A549 (cell line): ENCODE data around the gene IRF9. TPM values are rescaled to one million over a fixed set of nuclear protein-coding genes. Genes with fewer than 3 reads are reported as not detected.

Experiments used
- ATAC-seq, 2 experiments: fragments of 200-7000 bp in 1 of 2; fragments of >200 bp in 1 of 2; cut with Nextera tagmentation in 1 of 2; cut with Tn5 transposase in 1 of 2; 3 replicates each; pipeline versions ENCODE4 v1.8.0 to v1.9.1; 2018 to 2020; ENCODE audit warnings: mild to moderate bottlenecking in 1 of 2, moderate library complexity in 1 of 2
- CTCF ChIA-PET: fragments of 300-600 bp; sonication (Branson Sonifier 250); formaldehyde crosslinking; extraction: SDS; loops from one replicate; lab custom pipeline; 2021; ENCODE audit warnings: antibody characterized with exemption, inconsistent platforms; lab: Yijun Ruan, JAX
- POLR2A ChIA-PET: fragments of 350-600 bp; formaldehyde crosslinking; extraction: SDS; loops from one replicate; lab custom pipeline; 2021; ENCODE audit warnings: antibody characterized with exemption, inconsistent platforms; lab: Yijun Ruan, JAX
- DNase-seq, 2 experiments: peaks; one replicate each; pipeline versions ENCODE4 v3.0.0 to v3.0.0-alpha.2; 2011 to 2016; ENCODE audit warnings: low read depth in 1 of 2, low spot score in 1 of 2
- FAIRE-seq: peaks from 2 replicates; lab custom pipeline; 2011; peaks lifted over from hg19 to GRCh38; lab: Jason Lieb, UNC
- H3K27ac ChIP-seq, 2 experiments: fragments of >200 bp; sonication (Bioruptor Twin); formaldehyde crosslinking; 3 replicates each; pipeline ENCODE4 v1.5.1; 2016 to 2017
- H3K4me1 ChIP-seq: fragments of >200 bp; sonication (Bioruptor Twin); formaldehyde crosslinking; 3 replicates; pipeline ENCODE4 v1.6.1; 2016
- H3K4me2 ChIP-seq: fragments of >200 bp; sonication (Bioruptor Twin); formaldehyde crosslinking; 3 replicates; pipeline ENCODE4 v1.6.1; 2016
- H3K4me3 ChIP-seq: fragments of >200 bp; sonication (Bioruptor Twin); formaldehyde crosslinking; 3 replicates; pipeline ENCODE4 v1.5.1; 2016
- H3K9me3 ChIP-seq: fragments of >200 bp; sonication (Bioruptor Twin); formaldehyde crosslinking; 3 replicates; pipeline ENCODE4 v1.6.1; 2016
- ATOH8 ChIP-seq: fragments of 250-450 bp; sonication (Bioruptor Pico); IDR thresholded peaks from 2 replicates; pipeline ENCODE4 v1.5.0; 2020; ENCODE audit warnings: low read depth, mild to moderate bottlenecking, moderate library complexity
- BHLHE40 ChIP-seq: IDR thresholded peaks from 2 replicates; pipeline ENCODE4 v1.6.1; 2012; ENCODE audit warnings: low read depth, low read length, inconsistent platforms
- CHD2 ChIP-seq: fragments of 150-350 bp; IDR thresholded peaks from 2 replicates; pipeline ENCODE4 v1.6.1; 2014; ENCODE audit warnings: low read length; ENCODE audit not compliant: partially characterized antibody
- CHD4 ChIP-seq: fragments of 200-600 bp; sonication (generic); IDR thresholded peaks from 2 replicates; pipeline ENCODE4 v1.6.1; 2016; ENCODE audit warnings: antibody characterized with exemption, mild to moderate bottlenecking, borderline replicate concordance
- FOSL2 ChIP-seq, 2 experiments: fragments of 450-650 bp in 1 of 2; fragments of >200 bp in 1 of 2; sonication (Bioruptor Twin) in 1 of 2; formaldehyde crosslinking; IDR thresholded peaks; 2 replicates each; pipeline versions ENCODE4 v1.5.0 to v1.6.1; 2016 to 2020; ENCODE audit warnings: mild to moderate bottlenecking in 1 of 2, moderate library complexity in 1 of 2
- HES2 ChIP-seq: fragments of >200 bp; sonication (Bioruptor Twin); formaldehyde crosslinking; IDR thresholded peaks from 2 replicates; pipeline ENCODE4 v1.6.1; 2016
- HEYL ChIP-seq: fragments of 250-450 bp; sonication (Bioruptor Pico); IDR thresholded peaks from 2 replicates; pipeline ENCODE4 v1.8.0; 2021; ENCODE audit warnings: mild to moderate bottlenecking, moderate library complexity
- JUN ChIP-seq, 2 experiments: fragments of >200 bp; sonication (Bioruptor Twin); formaldehyde crosslinking; IDR thresholded peaks; 2 replicates in 1 of 2; 3 replicates in 1 of 2; pipeline ENCODE4 v1.6.1; 2016 to 2017
- MAZ ChIP-seq: fragments of 150-350 bp; IDR thresholded peaks from 2 replicates; pipeline ENCODE4 v1.6.1; 2014; ENCODE audit warnings: antibody characterized with exemption, low read depth, low read length, borderline replicate concordance
- POLR2AphosphoS2 ChIP-seq: conservative IDR thresholded peaks from 2 replicates; pipeline ENCODE4 v1.6.1; 2012; ENCODE audit warnings: low read length, improper control_type of control experiment, inconsistent platforms
- RARB ChIP-seq: fragments of 250-450 bp; sonication (Bioruptor Pico); IDR thresholded peaks from 2 replicates; pipeline ENCODE4 v1.8.0; 2021; ENCODE audit warnings: mild to moderate bottlenecking, moderate library complexity
- RCOR1 ChIP-seq: fragments of 150-350 bp; IDR thresholded peaks from 2 replicates; pipeline ENCODE4 v1.6.1; 2014; ENCODE audit warnings: antibody characterized with exemption, low read length, low read depth
- ZC3H11A ChIP-seq: fragments of 450-650 bp; IDR thresholded peaks from 2 replicates; pipeline ENCODE4 v1.6.1; 2014; ENCODE audit warnings: antibody characterized with exemption, mild to moderate bottlenecking
- ZNF302 ChIP-seq: fragments of 250-450 bp; sonication (Bioruptor Pico); IDR thresholded peaks from 2 replicates; pipeline ENCODE4 v1.9.0; 2021; ENCODE audit warnings: inconsistent platforms, mild to moderate bottlenecking, moderate library complexity
- WGBS: methylation state at CpG from one replicate; pipeline ENCODE4 v1.1.6; 2017; ENCODE audit errors: missing lambda C conversion rate; 5-methylcytosine and 5-hydroxymethylcytosine counted together
- polyA plus RNA-seq, 4 experiments: library from polyadenylated mRNA; depleted of rRNA in 3 of 4; stranded (reverse); fragments of >200 nt; fragmentation: RNase III in 1 of 4; extraction: RNeasy Plus Mini Kit Qiagen cat#74134 plus additional on column Dnase treatment in 1 of 4; gene quantifications; 2 replicates in 3 of 4; 3 replicates in 1 of 4; pipeline ENCODE4 v1.2.3, GENCODE V29; 2011 to 2017

The IRF9 gene
- polyA plus RNA-seq, 2 of the 4 experiments (the other 2 are of a cell fraction), result 19.0 to 23.1 TPM

GRCh38 chr14:24195186-24196070, 34.4 kb downstream of the IRF9 start, which contains the start of gene TM9SF1 (continued):
- TF ChIP-seq ATOH8 (no peak), FOSL2 (IDR thresholded peaks at IDR 0.05) (no peak), FOSL2 (CRISPR knock-in tag; IDR thresholded peaks at IDR 0.05) (peak; percentile 42; the same call in 1 of the 2 replicates), ZNF302 (CRISPR knock-in tag) (no peak), CHD4 (no peak), CHD2 (no peak), RCOR1 (no peak), ZC3H11A (no peak), BHLHE40 (no peak)

- DNase-seq (peak in 1 of 2 experiments; percentile 27), FAIRE-seq (no peak), ATAC-seq (peak; percentile 27 to 51; a peak in 5 of 6 replicates)
- ChIA-PET POLR2A (interaction anchor here (0.5 to 1.9 kb wide), 10 partner anchors 9 to 246 kb away, joined by 3 to 36 read pairs (median 6); partner anchors contain the start of genes CHMP4A, MDP1, RABGGTA and RNF31), CTCF (interaction anchor here (0.6 to 1.9 kb wide), 9 partner anchors 7 to 101 kb away, joined by 3 to 7 read pairs (median 4); partner anchors contain the start of genes IRF9 and MDP1)
- peak overlapping the region; percentile 77 for H3K4me2 ChIP-seq
- H3K27ac ChIP-seq, result peak overlapping the region; percentile 88 to 98
- WGBS, result 48% methylated on average over 33 of the region's 33 CpGs
- TF ChIP-seq ATOH8, result no peak
- no peak for TF ChIP-seq HES2
- no peak for TF ChIP-seq POLR2AphosphoS2
- no peak for TF ChIP-seq MAZ
- no peak for TF ChIP-seq HEYL
- TF ChIP-seq, all 56 proteins: peak for 0
- H3K4me3 ChIP-seq, result peak overlapping the region; percentile 62
- H3K4me1 ChIP-seq, result peaks cover 14% of the 10 kb centered on the region; the same call in 2 of the 3 replicates
- no peaks in the 10 kb centered on the region for H3K9me3 ChIP-seq
Measured at GRCh38 chr14:24196071-24197055, 35.3 kb downstream of the IRF9 start.

GRCh38 chr14:24197056-24197450, 36.0 kb downstream of the IRF9 start:
- ChIA-PET CTCF (interaction anchor here (0.9 to 1.8 kb wide), 2 partner anchors 13 to 19 kb away, joined by 3 to 7 read pairs; partner anchors contain the start of gene MDP1), POLR2A (no interaction called here)
- peak overlapping the region; percentile 77 for H3K4me2 ChIP-seq
- H3K27ac ChIP-seq, result no peak overlapping the region
- TF ChIP-seq RARB (CRISPR knock-in tag), result no peak
- TF ChIP-seq JUN (IDR thresholded peaks at IDR 0.05), result no peak
- peaks cover 14% of the 10 kb centered on the region; the same call in 2 of the 3 replicates for H3K4me1 ChIP-seq
- 86% methylated on average over 2 of the region's 2 CpGs for WGBS
- ATAC-seq (no peak), FAIRE-seq (no peak), DNase-seq (no peak)
- 0 out of 3 replicates have a peak, but pooled peaks cover 3% of the 10 kb centered on the region for H3K9me3 ChIP-seq
- H3K4me3 ChIP-seq, result no peak overlapping the region; the same call in 2 of the 3 replicates
